AG04449 (cell line): Measurements from ENCODE around the gene TRIM49.
"Not testable (repeated sequence)": the region's sequence is repeated elsewhere in the genome, so short reads cannot be mapped to it uniquely, and the experiment has no call there.

Source experiments
- CTCF ChIA-PET: fragments of 350-600 bp; formaldehyde crosslinking; extraction: SDS; loops from one replicate; lab custom pipeline; 2021; ENCODE audit warnings: antibody characterized with exemption; lab: Yijun Ruan, JAX
- POLR2A ChIA-PET: fragments of 400-600, 350-600 bp; formaldehyde crosslinking; extraction: SDS; loops from one replicate; lab custom pipeline; 2020; ENCODE audit warnings: antibody characterized with exemption, inconsistent platforms; lab: Yijun Ruan, JAX
- DNase-seq: peaks from one replicate; pipeline ENCODE4 v3.0.0-alpha.2; 2010; ENCODE audit warnings: low read depth, low spot score
- H3K4me3 ChIP-seq: 2 replicates; pipeline ENCODE4 v1.5.1; 2011; ENCODE audit warnings: low read depth, mild to moderate bottlenecking, control low read depth, low read length

TRIM49 gene, protein sequence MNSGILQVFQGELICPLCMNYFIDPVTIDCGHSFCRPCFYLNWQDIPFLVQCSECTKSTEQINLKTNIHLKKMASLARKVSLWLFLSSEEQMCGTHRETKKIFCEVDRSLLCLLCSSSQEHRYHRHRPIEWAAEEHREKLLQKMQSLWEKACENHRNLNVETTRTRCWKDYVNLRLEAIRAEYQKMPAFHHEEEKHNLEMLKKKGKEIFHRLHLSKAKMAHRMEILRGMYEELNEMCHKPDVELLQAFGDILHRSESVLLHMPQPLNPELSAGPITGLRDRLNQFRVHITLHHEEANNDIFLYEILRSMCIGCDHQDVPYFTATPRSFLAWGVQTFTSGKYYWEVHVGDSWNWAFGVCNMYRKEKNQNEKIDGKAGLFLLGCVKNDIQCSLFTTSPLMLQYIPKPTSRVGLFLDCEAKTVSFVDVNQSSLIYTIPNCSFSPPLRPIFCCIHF

DNA sequence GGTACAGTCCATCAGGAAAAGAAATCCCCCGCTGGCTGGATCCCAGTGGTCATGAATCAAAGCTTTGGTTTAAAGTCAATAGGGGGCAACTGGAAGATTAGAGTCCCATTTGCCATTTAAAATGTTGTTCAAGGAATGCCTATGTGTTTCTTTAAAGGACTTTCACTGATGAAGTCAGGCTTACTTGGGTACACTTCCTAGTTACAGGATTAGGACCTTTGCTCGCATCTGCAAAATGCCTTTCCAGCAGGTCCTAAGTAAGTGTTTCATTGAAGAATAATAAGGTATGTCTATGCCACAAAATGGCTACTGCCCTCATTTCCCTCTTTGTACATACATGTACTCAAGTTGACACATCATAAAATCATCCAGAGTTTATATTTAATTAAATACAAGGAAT, at the start of gene TRIM49:
TSS of gene TRIM49 (minus strand) at position 101 of the 400 bp plus-strand sequence. CDS start 4,106 bp downstream, outside the sequence.
- H3K4me3 ChIP-seq, DNase-seq, POLR2A ChIA-PET, CTCF ChIA-PET: not testable (repeated sequence)

DNA sequence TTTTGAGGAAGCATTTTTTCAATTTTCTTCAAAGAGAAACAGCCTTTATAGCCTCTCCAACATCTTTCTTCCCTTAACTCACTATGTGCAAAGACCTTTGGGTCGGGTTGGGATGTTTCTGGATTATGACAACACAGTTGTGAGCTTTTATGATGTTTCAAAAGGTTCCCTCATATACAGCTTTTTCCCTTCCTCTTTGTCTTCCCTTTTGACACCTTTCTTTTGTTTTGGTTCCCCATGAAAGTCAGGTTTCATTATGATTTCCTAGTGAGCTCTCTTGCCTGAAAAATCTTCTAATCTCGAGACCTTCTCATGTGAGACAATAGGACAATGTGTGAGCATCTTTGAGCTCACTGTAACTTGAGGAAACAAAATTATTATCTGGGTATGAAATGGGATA, 18.3 kb upstream of the TRIM49 start:
- POLR2A ChIA-PET, H3K4me3 ChIP-seq, CTCF ChIA-PET: not testable (repeated sequence)

DNA sequence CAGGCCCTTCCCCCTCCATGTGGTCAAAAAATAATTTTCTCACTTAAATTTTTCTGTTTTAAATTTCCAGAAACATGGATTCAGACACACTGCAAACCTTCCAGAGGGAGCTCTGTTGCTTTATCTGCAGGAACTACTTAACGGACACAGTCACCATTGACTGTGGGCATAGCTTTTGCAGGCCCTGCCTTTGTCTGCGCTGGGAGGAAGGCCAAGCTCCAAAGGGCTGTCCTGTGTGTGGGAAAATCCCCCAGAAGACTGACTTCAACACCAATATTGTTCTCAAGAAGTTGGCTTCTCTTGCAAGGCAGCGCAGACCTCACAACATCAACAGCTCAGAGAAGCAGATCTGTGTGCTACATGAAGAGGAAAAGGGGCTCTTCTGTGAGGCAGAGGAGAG, 11.6 kb upstream of the TRIM49 start:
- H3K4me3 ChIP-seq, POLR2A ChIA-PET, DNase-seq, CTCF ChIA-PET: not testable (repeated sequence)

More for the DNA sequence above, 18.3 kb upstream of the TRIM49 start:
- not testable (repeated sequence) for DNase-seq

DNA sequence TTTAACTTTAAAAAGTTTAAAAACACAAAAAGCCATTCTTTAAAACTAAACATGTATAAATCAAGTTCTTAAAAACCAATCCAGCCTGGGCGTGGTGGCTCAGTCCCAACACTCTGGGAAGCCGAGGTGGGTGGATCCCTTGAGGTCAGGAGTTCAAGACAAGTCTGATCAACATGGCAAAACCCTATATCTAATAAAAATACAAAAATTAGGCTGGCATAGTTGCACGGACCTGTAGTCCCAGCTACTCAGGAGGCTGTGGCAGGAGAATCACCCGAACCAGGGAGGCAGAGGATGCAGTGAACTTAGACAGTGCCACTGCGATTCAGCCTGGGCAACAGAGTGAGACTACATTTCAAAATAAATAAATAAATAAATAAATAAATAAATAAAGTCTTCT, 5.2 kb upstream of the TRIM49 start:
- CTCF ChIA-PET, POLR2A ChIA-PET, DNase-seq, H3K4me3 ChIP-seq: not testable (repeated sequence)

DNA sequence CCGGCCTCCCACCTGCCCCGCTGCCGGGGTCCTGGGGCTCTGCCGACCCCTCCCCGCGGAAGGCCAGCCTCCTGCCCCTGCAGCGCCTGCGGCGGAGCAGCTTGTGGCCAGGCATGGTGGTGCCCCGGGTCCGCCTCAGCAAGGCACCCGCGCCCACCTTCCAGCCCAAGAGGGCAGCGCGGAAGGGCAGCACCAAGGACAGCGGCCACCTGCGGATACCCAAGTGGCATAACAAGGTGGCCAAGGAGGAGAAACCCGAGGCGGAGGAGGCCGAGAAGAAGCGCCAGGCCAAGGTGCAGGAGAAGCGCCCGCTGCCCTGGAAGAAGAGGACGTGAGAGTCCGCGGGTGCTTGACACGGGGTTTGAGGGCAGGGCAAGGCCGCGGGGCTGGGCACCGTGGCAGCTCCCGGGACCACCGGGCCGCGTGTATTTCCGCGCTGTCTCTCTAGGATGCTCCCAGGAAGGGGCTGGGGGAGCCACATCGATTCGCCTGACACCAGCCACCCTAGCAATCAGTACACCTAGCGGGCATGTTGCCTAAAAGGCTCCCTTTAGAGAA, 20.8 kb downstream of the TRIM49 start:
- CTCF ChIA-PET, POLR2A ChIA-PET, H3K4me3 ChIP-seq, DNase-seq: not testable (repeated sequence)

DNA sequence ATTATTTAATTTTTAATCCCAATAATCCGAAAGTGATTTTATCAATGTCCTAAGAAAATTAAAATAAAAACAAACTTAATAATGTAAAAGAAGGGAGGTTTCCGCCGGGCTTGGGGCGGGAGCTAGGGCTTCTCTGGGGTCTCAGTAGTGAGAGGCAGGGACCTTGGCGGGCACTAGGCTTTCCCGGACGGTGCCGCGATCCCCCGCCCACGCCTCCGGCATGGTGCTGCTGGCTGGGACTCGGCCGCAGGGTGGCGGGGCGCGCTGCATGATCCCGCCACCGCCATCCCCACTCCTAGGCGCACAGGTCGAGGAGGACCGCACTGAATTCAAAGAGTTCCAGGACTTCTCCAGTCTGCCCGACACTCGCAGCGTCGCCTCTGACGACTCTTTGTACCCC, 22.6 kb downstream of the TRIM49 start:
- CTCF ChIA-PET, DNase-seq, POLR2A ChIA-PET, H3K4me3 ChIP-seq: not testable (repeated sequence)

DNA sequence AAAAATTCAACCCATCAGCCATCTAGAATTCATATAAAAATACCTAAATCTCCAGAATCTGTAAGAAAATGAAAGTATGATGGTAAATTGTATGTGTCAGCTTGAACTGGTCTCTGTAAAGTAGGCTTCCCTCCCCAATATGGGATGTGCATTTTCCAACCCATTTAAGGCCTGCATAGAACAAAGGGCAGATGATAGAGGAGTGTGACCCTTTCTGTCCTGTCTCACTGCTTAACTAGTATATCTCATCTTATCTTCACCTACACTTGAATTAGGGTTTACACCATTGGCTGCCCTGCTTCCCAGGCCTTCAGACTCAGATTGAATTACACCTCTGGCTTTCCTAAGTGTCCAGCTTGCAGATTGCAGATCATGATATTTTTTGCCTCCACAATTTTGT, 57.6 kb downstream of the TRIM49 start:
- CTCF ChIA-PET, POLR2A ChIA-PET, DNase-seq, H3K4me3 ChIP-seq: not testable (repeated sequence)
